Stimulated activated CD4-positive, alpha-beta T cell treated with anti-CD3 and anti-CD28 coated beads, Interleukin-4, amount 100 ng/mL, for 24 hours (primary cell): ENCODE data around the gene METTL21C.

ENCODE experiments used
- DNase-seq: peaks from one replicate; pipeline ENCODE4 v3.0.0-alpha.2; 2020

Gene METTL21C

GRCh38 chr13:102697264-102697663, 2.4 kb upstream of the METTL21C start:
- no peak for DNase-seq

- DNase-seq = no peak
Observed at GRCh38 chr13:102696465-102696864, 1.6 kb upstream of the METTL21C start.

- no peak for DNase-seq
Observed at GRCh38 chr13:102693776-102694175, 1.1 kb downstream of the METTL21C start.

- DNase-seq = no peak
Observed at GRCh38 chr13:102693250-102693649, 1.6 kb downstream of the METTL21C start.

- no peak for DNase-seq
Observed at GRCh38 chr13:102692491-102692826, 2.4 kb downstream of the METTL21C start.

GRCh38 chr13:102690883-102691282, 4.0 kb downstream of the METTL21C start:
- no peak for DNase-seq

- DNase-seq = no peak
Observed at GRCh38 chr13:102688306-102688973, 6.4 kb downstream of the METTL21C start.

- DNase-seq = no peak
Observed at GRCh38 chr13:102687520-102687919, 7.3 kb downstream of the METTL21C start.

GRCh38 chr13:102686024-102686423, 8.8 kb downstream of the METTL21C start:
- DNase-seq = no peak

- no peak for DNase-seq
Observed at GRCh38 chr13:102683637-102684036, 11.2 kb downstream of the METTL21C start.

GRCh38 chr13:102682727-102683126, 12.1 kb downstream of the METTL21C start:
- DNase-seq = no peak

GRCh38 chr13:102682211-102682610, 12.6 kb downstream of the METTL21C start:
- DNase-seq = no peak

- DNase-seq = no peak
Observed at GRCh38 chr13:102680842-102681740, 13.8 kb downstream of the METTL21C start.

GRCh38 chr13:102680133-102680717, 14.6 kb downstream of the METTL21C start:
- DNase-seq = no peak

- DNase-seq = no peak
Observed at GRCh38 chr13:102679449-102680132, 15.3 kb downstream of the METTL21C start.

- DNase-seq = no peak
Observed at GRCh38 chr13:102678339-102679107, 16.3 kb downstream of the METTL21C start.

- no peak for DNase-seq
Observed at GRCh38 chr13:102677122-102677521, 17.7 kb downstream of the METTL21C start.

GRCh38 chr13:102675115-102675514, 19.7 kb downstream of the METTL21C start:
- DNase-seq = no peak

- DNase-seq = no peak
Observed at GRCh38 chr13:102670130-102670529, 24.7 kb downstream of the METTL21C start.

GRCh38 chr13:102667911-102668310, 26.9 kb downstream of the METTL21C start:
- DNase-seq = no peak

GRCh38 chr13:102667023-102667422, 27.8 kb downstream of the METTL21C start:
- no peak for DNase-seq

- DNase-seq = no peak
Observed at GRCh38 chr13:102659168-102659713, 35.6 kb downstream of the METTL21C start.
